GM19455 (cell line): ENCODE measurements around the gene SASH1.

Experiments
- ATAC-seq: cut with Tn5 transposase; IDR thresholded peaks from one replicate; pipeline ENCODE4 v1.9.1; 2021; ENCODE audit not compliant: unreplicated experiment

SASH1 gene

DNA sequence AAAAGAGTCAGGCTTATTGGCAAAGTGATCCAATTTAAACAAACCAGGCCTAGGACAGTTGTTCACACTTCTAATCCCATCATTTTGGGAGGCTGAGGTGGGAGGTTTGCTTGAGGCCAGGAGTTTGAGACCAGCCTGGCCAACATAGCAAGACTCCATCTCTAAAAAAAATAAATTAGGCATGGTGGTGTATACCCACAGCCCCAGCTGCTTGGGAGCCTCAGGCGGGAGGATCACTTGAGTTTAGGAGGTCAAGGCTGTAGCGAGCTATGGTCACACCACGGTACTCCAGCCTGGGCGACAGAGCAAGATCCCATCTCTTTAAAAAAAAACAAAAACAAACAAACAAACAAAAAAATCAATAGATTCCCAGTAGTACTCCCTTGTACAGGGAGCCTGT is 86.8 kb downstream of the SASH1 start:
- no peak for ATAC-seq

DNA sequence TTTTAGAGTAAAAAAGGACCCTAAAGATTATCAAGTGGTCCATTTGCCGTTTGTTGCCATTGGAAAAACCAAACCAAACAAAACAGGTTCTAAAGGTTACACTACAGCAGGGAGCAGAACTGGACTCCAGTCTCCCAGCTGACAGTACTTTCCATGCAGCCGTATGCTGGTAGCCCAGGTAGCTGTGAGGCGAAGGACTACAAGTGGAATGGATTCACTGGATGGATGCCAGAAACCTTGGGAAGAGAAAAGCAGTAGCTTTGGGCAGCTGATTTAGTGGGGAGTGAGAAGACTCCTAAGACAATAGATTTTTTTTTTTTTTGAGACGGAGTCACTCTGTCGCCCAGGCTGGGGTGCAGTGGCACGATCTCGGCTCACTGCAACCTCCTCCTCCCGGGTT is 88.3 kb downstream of the SASH1 start:
- no peak for ATAC-seq

DNA sequence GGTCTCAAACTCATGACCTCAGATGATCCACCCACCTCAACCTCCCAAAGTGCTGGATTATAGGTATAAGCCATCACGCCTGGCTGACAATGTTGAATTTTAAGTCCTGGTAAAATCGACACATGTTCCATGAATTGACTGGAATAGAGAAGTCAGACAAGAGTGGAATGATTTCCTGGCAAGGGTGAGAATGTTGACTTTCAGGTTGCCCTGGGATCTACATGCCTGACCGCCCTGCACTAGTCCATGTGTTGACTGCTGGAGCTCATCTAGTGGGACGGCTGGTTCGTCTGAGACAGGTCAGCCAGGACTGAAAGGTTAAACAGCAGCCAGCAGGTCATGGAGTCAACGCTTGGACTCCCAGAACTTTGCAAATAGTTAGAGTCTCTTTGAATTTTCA is 88.8 kb downstream of the SASH1 start:
- ATAC-seq: no peak

DNA sequence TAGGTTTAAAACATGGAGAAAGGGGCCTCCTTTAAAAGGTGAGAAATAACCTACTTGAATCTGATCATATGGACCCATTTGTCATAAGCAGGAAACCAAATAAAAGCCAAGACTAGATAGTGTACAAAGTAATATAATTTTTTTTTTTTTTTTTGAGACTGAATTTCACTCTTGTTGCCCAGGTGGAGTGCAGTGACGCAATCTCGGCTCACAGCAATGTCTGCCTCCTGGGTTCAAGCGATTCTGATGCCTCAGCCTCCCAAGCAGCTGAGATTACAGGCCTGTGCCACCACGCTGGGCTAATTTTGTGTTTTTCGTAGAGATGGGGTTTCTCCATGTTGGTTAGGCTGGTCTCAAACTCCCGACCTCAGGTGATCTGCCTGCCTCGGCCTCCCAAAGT is 89.2 kb downstream of the SASH1 start:
- ATAC-seq: no peak

DNA sequence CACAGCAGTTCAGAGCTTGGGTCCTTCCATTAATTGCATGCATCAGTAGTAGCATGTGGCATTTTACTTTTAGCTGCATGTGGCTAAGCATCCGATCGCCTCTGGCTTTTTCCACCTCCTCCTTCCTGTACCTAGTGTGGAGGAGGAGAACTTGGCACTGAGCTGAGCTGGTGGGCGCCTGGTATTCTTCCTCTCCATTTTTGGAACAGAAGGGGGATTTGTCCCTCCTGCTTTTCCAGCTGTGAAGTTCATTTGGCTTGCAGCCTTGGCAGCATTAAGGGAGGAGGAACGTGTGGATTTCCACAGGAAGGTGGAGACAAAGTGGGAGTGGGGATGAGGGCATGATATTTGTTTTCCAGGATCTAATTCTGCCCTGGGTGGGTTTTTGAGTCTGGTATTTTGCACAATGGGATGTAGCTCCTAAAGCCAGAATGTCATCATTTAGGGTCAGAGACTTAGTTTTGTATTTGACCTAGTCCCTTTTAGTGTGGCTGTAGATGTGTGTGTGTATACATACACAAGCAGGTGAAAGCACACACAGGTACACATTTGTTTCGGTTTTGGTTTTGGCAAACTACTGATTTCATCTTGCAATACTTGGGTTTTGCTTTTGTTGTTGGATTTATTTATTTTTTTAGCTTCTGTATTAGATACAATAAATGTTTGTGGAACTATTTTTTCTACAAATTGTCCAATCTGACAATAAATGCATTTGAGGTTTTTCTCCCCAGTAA is 90.0 kb downstream of the SASH1 start:
- ATAC-seq: no peak

DNA sequence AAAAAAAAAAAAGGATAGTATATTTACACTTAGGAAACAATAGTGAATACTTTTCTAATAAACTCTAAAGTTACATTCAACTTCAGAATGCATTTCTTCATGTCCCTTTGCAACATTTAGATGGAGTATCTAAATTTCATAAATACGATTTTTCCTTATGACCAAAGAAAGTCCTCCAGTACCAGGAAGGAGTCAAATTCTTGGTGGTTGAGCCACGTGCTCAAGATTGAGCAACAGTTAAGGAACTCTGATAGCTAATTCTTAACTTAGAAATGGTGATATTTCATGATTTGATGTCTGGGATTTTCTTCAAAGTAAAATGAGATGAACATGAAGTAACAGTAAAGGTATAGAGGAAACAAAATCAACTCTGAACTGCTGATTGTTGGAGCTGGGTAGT is 92.7 kb downstream of the SASH1 start:
- ATAC-seq: no peak

DNA sequence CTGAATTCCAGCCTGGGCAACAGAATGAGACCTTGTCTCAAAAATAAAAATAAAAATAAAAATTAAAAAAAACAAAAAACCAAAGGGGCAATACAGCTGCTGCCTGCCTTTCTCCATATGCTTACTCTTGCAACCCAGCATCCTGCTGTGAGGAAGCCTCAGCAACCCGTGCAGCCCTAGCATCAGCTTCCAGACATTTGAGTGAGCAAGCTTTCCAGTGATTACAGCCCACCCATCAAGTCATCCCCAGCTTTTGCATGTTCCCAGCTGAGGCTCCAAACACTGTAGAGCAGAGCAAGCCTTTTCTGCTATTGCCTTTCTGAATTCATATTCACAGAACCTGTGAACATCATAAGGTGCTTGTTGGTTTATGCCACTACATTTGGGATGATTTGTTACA is 93.8 kb downstream of the SASH1 start:
- no peak for ATAC-seq

DNA sequence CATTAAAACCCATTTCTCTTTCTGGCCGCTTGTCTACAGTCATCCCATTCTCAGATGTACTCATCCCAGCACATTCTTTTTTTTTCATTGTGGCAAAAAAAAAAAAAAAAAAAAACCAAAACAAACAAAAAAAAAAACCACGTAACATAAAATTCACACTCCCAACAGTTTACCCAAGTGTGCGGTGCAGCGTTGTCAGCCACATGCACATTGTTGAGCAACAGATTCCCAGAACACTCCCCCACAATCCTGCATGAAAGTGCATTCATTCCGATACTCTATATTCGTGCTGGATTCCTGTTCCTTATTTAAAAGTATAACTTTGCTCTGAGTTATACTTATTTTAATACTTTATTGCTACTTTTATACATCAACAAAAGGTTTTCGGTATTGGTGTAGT is 96.0 kb downstream of the SASH1 start:
- ATAC-seq: no peak

DNA sequence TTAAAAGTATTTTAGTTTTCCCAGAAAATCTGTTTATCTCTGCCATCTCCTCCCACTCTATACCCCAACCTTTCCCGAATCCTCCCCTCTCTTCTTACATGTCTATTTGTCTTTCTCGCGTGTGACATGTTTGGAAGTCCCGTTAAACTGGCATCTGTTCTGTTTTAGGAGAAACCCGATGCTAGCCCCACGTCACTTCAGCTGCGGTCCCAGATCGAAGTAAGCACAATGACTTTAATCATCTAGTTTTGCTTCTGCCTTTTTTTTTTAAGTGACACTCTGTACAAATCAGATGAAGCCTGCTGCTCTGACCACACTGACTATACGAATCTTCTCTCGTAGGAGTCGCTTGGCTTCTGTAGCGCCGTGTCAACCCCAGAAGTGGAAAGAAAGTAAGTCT is 97.4 kb downstream of the SASH1 start:
- ATAC-seq: no peak

DNA sequence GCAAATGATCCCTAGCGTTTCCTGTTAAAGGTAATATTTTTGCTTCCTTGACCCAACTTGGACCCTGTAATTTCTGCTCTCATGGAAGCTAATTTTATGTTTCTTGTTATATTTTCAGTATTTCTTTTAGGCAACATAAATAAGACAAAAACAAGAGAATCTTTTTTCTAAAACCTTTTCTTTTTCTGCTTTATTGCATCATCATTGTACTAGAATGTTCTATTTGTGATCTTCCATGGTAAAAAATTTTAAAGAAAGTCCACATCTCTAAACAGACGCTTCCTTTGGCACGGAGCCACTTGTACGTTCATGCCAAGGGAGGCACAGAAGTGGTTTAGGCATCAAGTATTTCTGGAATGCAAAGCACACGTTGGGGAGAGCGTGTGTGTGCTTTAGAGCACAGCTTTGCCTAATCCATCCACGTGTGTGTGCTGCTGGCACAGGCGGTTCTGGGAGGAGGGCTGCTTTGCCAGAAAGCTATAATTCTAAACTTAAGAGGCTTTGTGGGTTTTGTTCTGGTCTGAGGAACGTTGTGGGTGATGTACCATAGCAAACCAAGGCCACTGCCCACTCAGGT is 98.3 kb downstream of the SASH1 start:
- no peak for ATAC-seq

DNA sequence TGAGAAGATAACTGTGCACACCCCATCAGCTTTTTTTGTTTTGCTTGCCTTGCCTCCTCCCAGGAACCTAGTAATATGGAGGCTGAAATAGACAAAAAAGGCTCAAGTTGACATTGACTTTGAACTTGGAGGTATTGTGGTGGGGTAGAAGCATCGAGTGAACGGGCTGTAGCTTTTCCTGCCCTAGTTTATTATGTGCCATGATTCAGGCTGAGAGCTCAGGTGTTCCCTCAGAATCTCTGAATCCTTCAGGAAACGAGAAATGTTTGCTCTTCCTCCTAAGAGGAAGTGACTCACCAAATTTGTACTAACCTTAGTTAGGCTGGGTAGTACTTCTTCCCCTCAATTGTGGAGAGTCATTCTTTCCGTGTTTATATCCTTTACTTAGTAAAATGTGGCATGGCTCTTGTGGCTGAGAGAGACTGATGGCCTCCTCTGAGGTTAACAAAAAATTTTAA is 98.8 kb downstream of the SASH1 start:
- no peak for ATAC-seq

DNA sequence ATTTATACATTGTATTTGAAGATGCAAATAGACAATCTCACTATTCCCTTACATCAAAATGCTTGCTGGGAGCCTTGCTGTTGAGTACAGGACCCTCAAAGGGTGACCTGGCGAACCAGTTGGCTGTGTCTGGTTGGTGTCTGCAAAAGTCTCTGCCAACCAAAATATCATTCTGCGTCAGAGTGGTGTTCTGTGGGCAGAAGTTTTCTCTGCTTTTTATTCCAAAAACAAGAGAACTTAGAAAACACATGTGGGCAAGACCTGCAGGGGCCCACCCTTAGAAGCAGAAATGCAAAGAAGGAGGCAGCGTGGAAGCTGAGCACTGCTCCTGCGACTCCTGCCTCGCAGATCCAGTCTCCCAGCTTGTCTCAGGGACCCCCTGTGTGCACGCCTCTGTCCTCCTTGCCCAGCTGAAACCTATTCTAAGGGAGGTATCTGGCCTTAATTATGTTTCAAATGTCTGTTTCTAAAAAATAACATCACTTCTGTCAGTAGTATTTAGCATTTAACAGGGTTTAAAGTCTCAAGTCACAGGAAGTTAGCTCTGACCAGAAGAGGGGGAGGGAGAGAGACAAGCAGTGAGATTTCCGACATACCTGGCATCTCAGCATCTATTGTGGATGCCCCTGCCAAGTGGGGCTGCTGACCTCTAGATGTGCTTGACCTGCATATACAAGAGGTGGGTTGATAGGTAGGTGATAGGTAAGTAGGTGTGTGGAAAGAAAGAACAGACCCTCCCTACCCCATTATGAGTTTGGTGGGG is 101.3 kb downstream of the SASH1 start:
- no peak for ATAC-seq

DNA sequence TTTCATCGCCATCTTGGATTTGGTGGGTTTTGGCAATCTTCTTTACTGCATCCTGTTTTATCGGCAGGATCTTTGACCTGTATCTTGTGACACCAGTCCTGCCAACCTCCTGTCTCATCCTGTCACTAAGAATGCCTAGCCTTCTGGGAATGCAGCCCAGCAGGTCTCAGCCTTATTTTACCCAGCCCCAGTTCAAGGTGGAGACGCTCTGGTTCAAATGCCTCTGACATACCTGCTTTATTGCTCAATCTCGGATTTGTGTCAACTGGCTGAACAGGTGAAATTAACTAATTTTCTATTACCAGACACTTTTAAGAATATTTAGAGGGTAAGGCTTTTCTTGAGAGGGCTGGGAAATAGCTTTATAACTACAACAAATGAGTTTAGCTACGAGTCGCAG is 102.5 kb downstream of the SASH1 start:
- no peak for ATAC-seq

DNA sequence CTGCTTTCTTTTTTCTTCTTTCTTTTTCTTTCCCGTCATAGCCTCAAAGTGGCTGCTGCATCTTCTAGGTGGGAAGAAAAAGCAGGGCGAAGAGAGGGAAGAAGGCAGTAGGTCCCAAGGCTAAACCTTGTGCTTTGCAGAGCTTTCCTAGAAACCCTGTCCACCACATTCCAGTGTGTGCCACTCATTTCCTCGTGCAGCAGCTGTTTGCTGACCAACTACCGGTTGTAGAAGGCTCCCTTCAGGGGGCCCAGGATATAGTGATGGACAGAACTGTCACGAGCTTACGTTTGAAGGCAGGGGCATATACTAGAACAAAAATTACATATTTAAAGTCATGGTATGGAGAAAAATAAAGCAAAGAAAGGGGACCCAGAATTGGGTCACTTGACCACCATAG is 103.0 kb downstream of the SASH1 start:
- no peak for ATAC-seq

DNA sequence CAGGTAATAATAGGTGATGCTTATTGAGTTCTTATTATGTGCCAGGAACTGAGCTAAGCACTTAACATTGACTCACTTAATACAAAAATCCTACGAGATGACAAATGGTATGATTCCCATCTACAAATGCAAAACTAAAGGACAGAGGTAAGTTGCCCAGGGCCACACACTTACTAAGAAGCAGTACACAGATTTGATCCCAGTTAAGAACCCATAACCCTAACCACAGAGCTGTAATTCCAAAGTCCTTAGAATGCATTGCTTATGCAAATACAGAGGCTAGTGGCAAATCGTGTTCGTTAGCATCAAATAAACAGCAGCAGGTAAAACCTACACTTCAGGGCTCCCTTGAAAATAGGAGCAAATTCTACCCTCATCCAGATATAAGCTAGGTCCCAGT is 104.0 kb downstream of the SASH1 start:
- ATAC-seq: no peak

DNA sequence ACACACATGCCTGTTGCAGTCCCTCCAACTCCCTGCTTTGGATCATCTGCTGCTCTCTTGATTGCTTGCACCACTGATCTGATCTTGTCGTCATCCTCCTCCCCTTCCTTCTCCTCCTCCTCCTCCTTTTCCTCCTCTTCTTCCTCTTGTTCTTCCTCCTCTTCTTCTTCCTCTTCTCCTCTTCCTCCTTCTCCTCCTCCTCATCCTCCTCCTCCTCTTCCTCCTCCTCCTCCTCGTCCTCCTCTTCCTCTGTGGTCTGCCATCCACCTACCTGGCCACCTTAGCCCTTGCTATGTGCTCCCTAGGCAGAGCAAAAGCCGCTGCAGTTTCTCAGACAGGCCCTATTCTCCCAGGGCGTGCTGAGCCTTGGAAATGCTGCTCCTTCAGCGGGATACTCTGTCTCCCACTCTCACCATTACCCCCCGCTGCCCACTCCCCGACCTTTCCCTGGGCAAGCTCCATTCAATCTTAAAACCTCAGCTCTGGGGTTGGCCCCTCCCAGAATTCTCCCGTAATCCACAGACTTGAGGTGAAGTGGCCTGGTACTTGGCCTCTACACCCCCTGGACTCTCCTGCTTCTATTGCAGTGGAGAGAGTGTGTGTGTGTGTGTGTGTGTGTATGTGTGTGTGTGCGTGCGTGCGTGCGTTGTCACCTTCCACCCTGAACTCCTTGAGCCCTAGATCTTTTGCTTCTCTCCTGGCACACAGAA is 105.0 kb downstream of the SASH1 start:
- no peak for ATAC-seq

DNA sequence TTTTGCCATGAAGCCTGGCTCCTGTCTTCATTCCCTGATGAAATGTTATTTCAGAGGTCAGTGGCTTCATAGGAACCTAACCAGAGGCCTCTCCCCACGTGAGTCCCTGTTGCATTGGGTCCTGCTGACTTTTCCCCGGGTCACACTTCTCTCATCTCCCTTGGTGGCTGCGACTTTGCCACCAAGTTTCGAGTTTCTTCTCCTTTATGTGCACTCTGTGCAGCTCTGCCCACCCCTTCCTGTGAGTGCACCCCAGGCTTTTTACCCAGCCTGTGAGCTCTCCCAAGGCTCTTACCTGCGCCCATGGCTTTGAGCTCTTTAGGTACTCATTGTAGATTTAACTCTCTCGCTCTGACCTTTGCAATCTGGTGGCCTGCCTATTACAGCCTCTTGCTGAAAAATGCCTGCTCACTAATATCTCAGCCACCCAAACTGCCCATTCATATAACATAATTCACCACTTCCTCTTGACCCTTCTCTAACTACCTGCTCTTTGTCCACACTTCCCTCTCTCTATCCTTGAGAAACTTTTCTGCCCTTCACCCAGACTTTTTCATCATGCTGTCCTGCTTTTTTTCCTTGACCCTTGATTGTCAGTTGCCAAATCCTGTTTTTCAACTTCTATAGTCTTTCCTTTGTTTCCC is 105.9 kb downstream of the SASH1 start:
- ATAC-seq: no peak

DNA sequence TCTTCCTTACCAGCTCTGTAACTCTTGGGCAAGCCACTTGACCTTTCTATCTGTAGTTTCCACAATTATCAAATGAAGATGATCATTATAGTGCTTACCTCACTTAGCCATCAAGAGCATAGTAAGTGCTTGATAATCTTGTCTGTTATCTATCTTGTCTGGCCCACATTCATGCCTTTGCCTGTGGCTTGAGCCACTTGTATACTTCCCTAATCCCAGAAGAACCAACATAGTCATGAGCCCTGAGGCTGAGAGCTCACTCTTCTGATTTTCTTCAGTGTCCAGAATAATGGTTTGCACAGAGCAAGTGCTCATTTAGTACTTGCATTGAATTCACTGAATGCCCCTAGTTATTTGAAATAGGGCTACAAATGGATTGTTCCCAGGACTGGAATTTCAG is 108.2 kb downstream of the SASH1 start:
- ATAC-seq: no peak

DNA sequence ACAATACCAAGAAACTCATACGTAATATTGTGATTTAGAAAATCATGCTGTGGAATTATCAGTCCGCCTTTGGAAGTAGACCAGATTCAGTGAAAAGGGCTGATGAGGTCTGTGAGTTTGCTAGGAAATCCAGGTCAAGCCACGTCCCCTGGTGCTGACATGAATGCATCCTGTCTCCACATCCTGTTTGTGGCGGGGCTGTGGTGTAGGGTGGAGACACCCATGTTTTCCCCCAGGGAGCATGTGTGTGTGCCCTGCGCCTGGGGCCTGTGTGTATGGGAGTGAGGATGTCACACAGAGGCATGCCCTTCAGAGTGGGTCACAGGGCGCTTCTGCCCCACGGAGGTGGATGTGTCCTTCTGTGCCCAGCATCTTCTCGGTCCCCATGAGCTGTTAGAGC is 109.1 kb downstream of the SASH1 start:
- no peak for ATAC-seq

DNA sequence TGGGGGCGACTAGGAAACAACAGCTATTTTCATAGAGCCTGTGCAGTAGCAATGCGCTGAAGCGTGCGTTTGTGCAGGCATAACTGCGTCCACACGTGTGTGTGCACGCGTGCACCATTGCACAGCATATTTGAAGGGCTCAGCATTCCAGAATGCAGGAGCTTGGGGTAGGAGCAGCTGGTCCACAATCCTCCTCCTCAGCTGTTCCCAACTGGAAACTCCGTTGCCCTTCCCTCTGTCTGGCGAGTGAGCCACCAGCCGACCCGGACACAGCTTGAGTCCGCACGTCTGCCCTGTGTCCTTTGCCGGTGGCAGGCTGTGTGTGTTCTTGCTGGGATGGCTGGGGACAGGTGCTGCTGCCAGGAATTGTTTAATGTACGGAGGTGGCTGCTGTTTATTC is 110.2 kb downstream of the SASH1 start:
- ATAC-seq: no peak

DNA sequence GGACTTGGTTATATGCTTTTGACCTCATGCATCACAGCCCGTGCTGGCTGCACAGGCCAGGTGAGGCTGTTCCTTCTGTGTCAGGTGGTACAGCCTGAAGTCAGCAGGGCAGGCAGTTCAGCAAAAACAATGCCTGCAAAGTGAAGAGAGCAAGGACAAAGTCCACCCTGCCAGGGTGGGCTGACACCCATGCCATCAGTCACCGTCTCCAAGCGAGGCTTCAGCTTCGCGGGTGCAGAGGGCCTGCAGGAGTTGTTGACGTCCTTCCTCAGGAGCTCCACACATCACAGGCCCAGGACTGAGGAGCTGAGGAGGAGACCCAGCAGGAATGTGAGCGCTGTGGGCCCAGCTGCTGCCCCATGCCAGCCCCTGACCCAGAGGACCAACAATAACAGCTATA is 111.3 kb downstream of the SASH1 start:
- ATAC-seq: no peak
